H7 (cell line): ENCODE data around the gene TGM2. TPM values are rescaled to one million over a fixed set of nuclear protein-coding genes. Genes with fewer than 3 reads are reported as not detected.

Experiments
- DNase-seq: peaks from one replicate; pipeline ENCODE4 v3.0.0; 2012
- H3K27me3 ChIP-seq: 2 replicates; pipeline ENCODE4 v1.6.0; 2011; ENCODE audit warnings: mild to moderate bottlenecking, low read length; ENCODE audit not compliant: control insufficient read depth, insufficient read depth
- H3K36me3 ChIP-seq: replicated peaks from 2 replicates; pipeline ENCODE4 v1.5.1; 2011; ENCODE audit warnings: low read length; ENCODE audit not compliant: control insufficient read depth, insufficient read depth
- H3K4me3 ChIP-seq: 2 replicates; pipeline ENCODE4 v1.5.1; 2011; ENCODE audit warnings: low read depth, mild to moderate bottlenecking, control low read depth, low read length, moderate library complexity; ENCODE audit not compliant: insufficient read depth
- total RNA-seq: library from RNA; depleted of rRNA; stranded (reverse); fragments of >200 nt; shearing (Covaris generic); gene quantifications from 2 replicates; pipeline ENCODE4 v1.2.3, GENCODE V29; 2014; rRNA removed

TGM2 gene
- 0.83 and 1.1 TPM in 2 replicates for total RNA-seq

- Histone ChIP-seq H3K4me3 (peak within 1 kb of the TSS; percentile 30), H3K36me3 (no peaks in the 10 kb centered on the region), H3K27me3 (no peaks in the 10 kb centered on the region; the same call in 1 of the 2 replicates)
- DNase-seq = peak; percentile 94
These were observed at the start of gene TGM2 for GRCh38 chr20:38165089-38165965. Gene TGM2, minus strand, starts transcription at chr20:38165270. Its CDS starts 72 bp downstream, at chr20:38165198.

GRCh38 chr20:38214256-38215193 is 49.5 kb upstream of the TGM2 start:
- no peaks in the 10 kb centered on the region for H3K27me3 ChIP-seq
- no peak overlapping the region for H3K4me3 ChIP-seq
- no peaks in the 10 kb centered on the region for H3K36me3 ChIP-seq
- peak; percentile 55 for DNase-seq

- Histone ChIP-seq H3K36me3 (no peaks in the 10 kb centered on the region), H3K4me3 (no peak overlapping the region), H3K27me3 (no peaks in the 10 kb centered on the region)
- DNase-seq = no peak
These were observed 48.5 kb upstream of the TGM2 start for GRCh38 chr20:38213607-38213940.

- H3K4me3 ChIP-seq = no peak overlapping the region
- H3K36me3 ChIP-seq = no peaks in the 10 kb centered on the region
- no peaks in the 10 kb centered on the region for H3K27me3 ChIP-seq
- DNase-seq = peak; percentile 52
These were observed 47.9 kb upstream of the TGM2 start for GRCh38 chr20:38212806-38213606.

GRCh38 chr20:38211200-38212097 is 46.4 kb upstream of the TGM2 start:
- Histone ChIP-seq H3K4me3 (no peak overlapping the region), H3K36me3 (no peaks in the 10 kb centered on the region), H3K27me3 (no peaks in the 10 kb centered on the region)
- no peak for DNase-seq

DNA sequence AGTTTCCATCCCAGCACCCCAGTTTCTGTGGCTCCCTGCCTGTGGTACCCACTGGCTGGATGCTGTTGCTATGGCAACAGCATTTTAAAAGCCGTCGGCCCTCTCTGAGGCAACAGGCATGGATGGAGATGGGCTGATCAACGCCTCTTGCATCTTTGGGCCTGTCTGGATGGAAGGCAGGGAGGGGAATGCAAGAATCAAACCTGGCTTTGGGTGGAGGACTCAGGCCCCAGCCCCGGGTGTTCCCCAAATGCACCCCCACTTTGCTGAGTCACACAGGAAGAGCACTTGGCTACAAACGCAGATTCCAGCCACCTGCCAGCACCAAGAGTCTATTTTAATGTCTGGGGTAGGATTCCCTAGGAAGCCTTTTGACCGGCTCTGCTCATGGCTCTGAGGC is 45.7 kb upstream of the TGM2 start:
- Histone ChIP-seq H3K4me3 (no peak overlapping the region), H3K27me3 (no peaks in the 10 kb centered on the region), H3K36me3 (no peaks in the 10 kb centered on the region)
- DNase-seq = no peak

- H3K27me3 ChIP-seq = no peaks in the 10 kb centered on the region
- H3K36me3 ChIP-seq = no peaks in the 10 kb centered on the region
- H3K4me3 ChIP-seq = no peak overlapping the region
- no peak for DNase-seq
These were observed 44.8 kb upstream of the TGM2 start for GRCh38 chr20:38209736-38210405.

DNA sequence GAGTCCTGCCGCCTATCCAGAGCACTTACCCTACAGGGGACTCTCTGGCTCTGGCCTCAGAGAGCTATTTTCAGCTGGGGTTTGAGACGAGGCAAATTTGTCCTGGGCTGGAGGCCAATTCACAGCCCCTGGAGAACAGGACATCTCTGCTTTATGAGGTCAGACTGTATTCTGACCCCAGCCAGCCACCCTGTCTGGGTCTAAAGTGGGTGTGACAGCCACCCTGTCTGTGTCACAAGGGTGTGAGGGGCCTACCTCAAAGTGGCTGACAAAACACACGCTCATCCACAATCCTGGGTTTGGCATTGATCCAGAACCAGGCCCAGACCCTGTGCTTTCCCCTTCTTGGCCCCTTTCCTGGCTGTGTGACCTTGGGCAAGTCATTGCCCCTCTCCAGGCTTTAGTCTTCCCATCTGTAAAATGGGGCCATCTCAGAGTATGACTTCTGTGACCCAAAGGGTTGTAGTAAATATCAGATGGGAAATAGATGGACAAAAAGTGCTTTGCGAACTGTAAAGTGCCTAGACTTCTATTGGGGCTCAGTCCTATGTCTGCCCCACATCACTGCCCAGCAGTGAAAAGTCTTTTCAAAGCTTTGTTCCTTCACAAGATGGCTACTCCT is 44.1 kb upstream of the TGM2 start:
- DNase-seq = no peak
- Histone ChIP-seq H3K27me3 (no peaks in the 10 kb centered on the region), H3K4me3 (no peak overlapping the region), H3K36me3 (no peaks in the 10 kb centered on the region)

DNA sequence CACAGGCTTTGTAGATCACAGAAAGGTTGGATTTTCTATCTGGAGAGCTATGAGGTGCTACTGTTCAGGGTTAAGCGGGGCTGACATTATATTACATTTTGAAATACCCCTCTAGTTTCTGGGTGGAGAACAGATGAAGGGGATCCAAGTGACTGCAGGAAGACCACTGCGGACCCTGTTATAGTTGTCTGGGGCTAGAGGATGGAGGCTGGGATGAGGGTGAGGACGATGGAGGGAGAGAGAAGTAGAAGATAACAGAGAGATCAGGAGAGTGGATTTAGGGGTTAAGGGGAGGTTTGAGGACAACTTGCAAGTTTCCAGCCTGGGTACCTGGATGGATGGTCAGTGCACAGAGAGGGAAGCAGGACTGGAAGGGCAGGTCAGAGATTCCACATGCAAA is 43.5 kb upstream of the TGM2 start:
- no peaks in the 10 kb centered on the region for H3K27me3 ChIP-seq
- no peaks in the 10 kb centered on the region for H3K36me3 ChIP-seq
- DNase-seq = no peak
- H3K4me3 ChIP-seq = no peak overlapping the region

GRCh38 chr20:38208088-38208487 is 43.0 kb upstream of the TGM2 start:
- H3K27me3 ChIP-seq = no peaks in the 10 kb centered on the region
- no peak overlapping the region for H3K4me3 ChIP-seq
- DNase-seq = no peak
- no peaks in the 10 kb centered on the region for H3K36me3 ChIP-seq

GRCh38 chr20:38207621-38208020 is 42.6 kb upstream of the TGM2 start:
- Histone ChIP-seq H3K27me3 (no peaks in the 10 kb centered on the region), H3K36me3 (no peaks in the 10 kb centered on the region), H3K4me3 (no peak overlapping the region)
- no peak for DNase-seq

- Histone ChIP-seq H3K36me3 (no peaks in the 10 kb centered on the region), H3K4me3 (no peak overlapping the region)
- DNase-seq = no peak
These were observed 39.9 kb upstream of the TGM2 start for GRCh38 chr20:38205001-38205400.

GRCh38 chr20:38203981-38204357 is 38.9 kb upstream of the TGM2 start:
- peak; percentile 13 for DNase-seq
- H3K36me3 ChIP-seq = no peaks in the 10 kb centered on the region
- no peak overlapping the region for H3K4me3 ChIP-seq
- no peaks in the 10 kb centered on the region for H3K27me3 ChIP-seq

More at GRCh38 chr20:38205001-38205400, 39.9 kb upstream of the TGM2 start:
- H3K27me3 ChIP-seq = no peaks in the 10 kb centered on the region
